Stomach (tissue), 4 donors: Measurements from ENCODE around the gene HLA-DPB1.

Experiments used
- POLR2A ChIP-seq, 4 donors: fragments of 450-650 bp; IDR thresholded peaks; one replicate each; pipeline ENCODE4 v1.6.1; 2016; ENCODE audit warnings: antibody characterized with exemption in 4 of 4, control low read depth in 2 of 4, mild to moderate bottlenecking in 1 of 4, moderate library complexity in 1 of 4
- POLR2AphosphoS5 ChIP-seq, 3 donors: sonication (generic); formaldehyde crosslinking; IDR thresholded peaks; one replicate each; pipeline ENCODE4 v1.6.1; 2016; ENCODE audit warnings: antibody characterized with exemption in 3 of 3
- TF ChIP-seq, protein P1 (sequence below), 7 experiments: fragments of 450-650 bp in 4 of 7; fragments of 200-600 bp in 3 of 7; sonication (generic) in 3 of 7; IDR thresholded peaks; one replicate each; pipeline ENCODE4 v1.5.1; 2016 to 2019; ENCODE audit warnings: antibody characterized with exemption in 7 of 7, control low read depth in 2 of 7, mild to moderate bottlenecking in 1 of 7

DNA sequence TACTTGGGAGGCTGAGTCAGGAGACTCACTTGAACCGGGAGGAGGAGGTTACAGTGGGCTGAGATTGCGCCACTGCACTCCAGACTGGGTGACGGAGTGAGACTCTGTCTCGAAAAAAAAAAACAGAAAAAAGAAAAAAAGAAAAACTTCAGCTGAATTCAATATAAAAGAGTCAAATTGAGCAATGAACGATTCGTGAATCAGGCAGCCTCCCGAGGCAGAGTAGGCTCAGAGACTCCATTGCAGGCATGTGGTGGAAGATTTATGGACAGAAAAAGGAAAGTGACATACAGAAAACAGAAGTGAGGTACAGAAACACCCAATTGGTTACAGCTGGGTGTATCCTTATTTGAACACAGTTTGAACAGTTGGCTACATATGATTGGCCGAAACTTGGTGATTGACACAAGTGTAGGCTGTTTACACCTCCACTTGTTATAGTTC is 56.3 kb downstream of the HLA-DPB1 start:
- TF ChIP-seq, protein P1, sequence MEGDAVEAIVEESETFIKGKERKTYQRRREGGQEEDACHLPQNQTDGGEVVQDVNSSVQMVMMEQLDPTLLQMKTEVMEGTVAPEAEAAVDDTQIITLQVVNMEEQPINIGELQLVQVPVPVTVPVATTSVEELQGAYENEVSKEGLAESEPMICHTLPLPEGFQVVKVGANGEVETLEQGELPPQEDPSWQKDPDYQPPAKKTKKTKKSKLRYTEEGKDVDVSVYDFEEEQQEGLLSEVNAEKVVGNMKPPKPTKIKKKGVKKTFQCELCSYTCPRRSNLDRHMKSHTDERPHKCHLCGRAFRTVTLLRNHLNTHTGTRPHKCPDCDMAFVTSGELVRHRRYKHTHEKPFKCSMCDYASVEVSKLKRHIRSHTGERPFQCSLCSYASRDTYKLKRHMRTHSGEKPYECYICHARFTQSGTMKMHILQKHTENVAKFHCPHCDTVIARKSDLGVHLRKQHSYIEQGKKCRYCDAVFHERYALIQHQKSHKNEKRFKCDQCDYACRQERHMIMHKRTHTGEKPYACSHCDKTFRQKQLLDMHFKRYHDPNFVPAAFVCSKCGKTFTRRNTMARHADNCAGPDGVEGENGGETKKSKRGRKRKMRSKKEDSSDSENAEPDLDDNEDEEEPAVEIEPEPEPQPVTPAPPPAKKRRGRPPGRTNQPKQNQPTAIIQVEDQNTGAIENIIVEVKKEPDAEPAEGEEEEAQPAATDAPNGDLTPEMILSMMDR (IDR thresholded peaks at IDR 0.05) = no peak
- TF ChIP-seq POLR2A (IDR thresholded peaks at IDR 0.05) = no peak
- TF ChIP-seq POLR2AphosphoS5 (IDR thresholded peaks at IDR 0.05) = no peak
